Muscle layer of colon (tissue), 2 donors: ENCODE results near the gene USH2A.

ENCODE experiments used
- H3K27ac ChIP-seq: one replicate; pipeline ENCODE4 v1.7.0; 2013; ENCODE audit warnings: low read depth, mild to moderate bottlenecking, low read length, moderate library complexity
- H3K27me3 ChIP-seq, 2 donors: one replicate each; pipeline ENCODE4 v1.7.0; 2013; ENCODE audit warnings: low read length in 2 of 2, mild to moderate bottlenecking in 2 of 2; ENCODE audit not compliant: insufficient read depth in 2 of 2, control insufficient read depth in 1 of 2
- H3K36me3 ChIP-seq: one replicate; pipeline ENCODE4 v1.7.0; 2013; ENCODE audit warnings: mild to moderate bottlenecking, low read length; ENCODE audit not compliant: insufficient read depth
- H3K4me1 ChIP-seq: one replicate; pipeline ENCODE4 v1.7.0; 2013; ENCODE audit warnings: mild to moderate bottlenecking, low read length; ENCODE audit not compliant: insufficient read depth
- H3K4me3 ChIP-seq, 2 donors: one replicate each; pipeline ENCODE4 v1.7.0; 2013; ENCODE audit warnings: low read length in 2 of 2, low read depth in 1 of 2, mild to moderate bottlenecking in 1 of 2, moderate library complexity in 1 of 2
- H3K9ac ChIP-seq: one replicate; pipeline ENCODE4 v1.7.0; 2013; ENCODE audit warnings: low read length
- H3K9me3 ChIP-seq: one replicate; pipeline ENCODE4 v1.7.0; 2013; ENCODE audit warnings: mild to moderate bottlenecking, low read length
- donor health status: abdominal sarcoma.
- donor health status: Adenocarcinoma of cecum.

Gene USH2A

DNA sequence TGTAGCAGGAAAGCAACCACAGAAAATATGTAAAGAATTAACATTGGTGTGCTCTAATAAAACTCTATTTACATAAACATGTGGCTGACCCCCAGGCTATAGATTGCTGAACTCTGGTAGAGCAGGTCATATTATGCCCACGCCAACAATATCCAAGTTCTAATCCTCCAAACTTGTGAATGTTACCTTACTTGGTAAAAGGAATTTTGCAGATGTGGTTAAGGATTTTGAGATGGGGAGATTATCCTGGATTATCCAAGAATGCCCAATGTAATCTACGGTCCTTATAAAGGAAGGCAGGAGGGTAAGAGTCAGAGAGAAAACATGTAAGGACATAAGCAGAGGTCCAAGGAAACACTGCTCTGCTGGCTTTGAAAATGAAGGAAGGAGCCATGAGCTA is 201.0 kb downstream of the USH2A start:
- H3K4me3 ChIP-seq = no peak overlapping the region
- no peak overlapping the region for H3K9ac ChIP-seq
- H3K4me1 ChIP-seq = peaks cover 6% of the 10 kb centered on the region
- no peaks in the 10 kb centered on the region for H3K27me3 ChIP-seq
- no peaks in the 10 kb centered on the region for H3K9me3 ChIP-seq
- no peaks in the 10 kb centered on the region for H3K36me3 ChIP-seq
- no peak overlapping the region for H3K27ac ChIP-seq

DNA sequence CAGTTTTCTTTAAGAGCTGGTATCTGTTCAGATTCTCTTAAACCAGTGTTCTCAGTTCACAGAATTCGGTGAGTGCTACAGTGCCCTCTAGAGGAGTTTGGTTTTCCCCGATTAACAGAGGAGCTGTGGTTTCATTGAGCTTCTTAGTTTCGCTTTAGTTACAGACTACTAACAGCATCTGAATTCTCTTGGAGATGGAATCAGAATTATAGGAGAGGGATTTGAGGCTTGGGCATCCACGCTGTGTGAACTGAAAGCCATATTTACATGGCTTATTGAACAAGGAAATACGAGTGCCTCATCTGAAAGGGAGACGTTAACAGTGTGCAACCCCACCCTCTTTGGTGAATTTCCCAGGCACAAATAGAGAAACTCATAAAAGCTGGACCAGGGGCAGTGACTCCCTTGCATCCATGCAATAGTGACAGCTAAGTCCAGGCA is 202.0 kb downstream of the USH2A start:
- no peaks in the 10 kb centered on the region for H3K9me3 ChIP-seq
- peak overlapping the region; percentile 24 for H3K27ac ChIP-seq
- H3K36me3 ChIP-seq = no peaks in the 10 kb centered on the region
- peak overlapping the region; percentile 24 for H3K9ac ChIP-seq
- peaks cover 6% of the 10 kb centered on the region for H3K4me1 ChIP-seq
- peak overlapping the region; percentile 36 to 68 for H3K4me3 ChIP-seq
- no peaks in the 10 kb centered on the region for H3K27me3 ChIP-seq

DNA sequence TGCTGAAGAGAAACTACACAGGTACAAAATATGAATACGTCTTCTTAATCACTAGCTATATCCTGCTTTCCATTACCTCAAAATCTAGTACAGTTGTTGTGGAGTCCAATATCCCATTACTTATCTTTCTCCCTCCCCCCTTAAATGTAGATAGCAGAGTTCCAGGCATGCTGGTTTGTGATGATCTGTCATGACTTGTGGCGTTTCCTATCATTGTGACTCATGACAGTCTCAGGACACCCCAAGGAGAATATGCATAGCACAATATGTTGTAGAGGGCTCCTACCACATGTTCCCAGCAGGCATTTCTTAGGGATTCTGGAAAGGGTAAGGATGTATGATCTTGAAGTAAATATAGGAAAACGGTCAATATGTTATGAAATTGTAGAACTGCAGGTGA is 206.9 kb downstream of the USH2A start:
- Histone ChIP-seq H3K9me3 (no peaks in the 10 kb centered on the region), H3K9ac (no peak overlapping the region), H3K27me3 (no peaks in the 10 kb centered on the region), H3K4me1 (no peaks in the 10 kb centered on the region), H3K4me3 (no peak overlapping the region), H3K36me3 (no peaks in the 10 kb centered on the region), H3K27ac (no peak overlapping the region)

DNA sequence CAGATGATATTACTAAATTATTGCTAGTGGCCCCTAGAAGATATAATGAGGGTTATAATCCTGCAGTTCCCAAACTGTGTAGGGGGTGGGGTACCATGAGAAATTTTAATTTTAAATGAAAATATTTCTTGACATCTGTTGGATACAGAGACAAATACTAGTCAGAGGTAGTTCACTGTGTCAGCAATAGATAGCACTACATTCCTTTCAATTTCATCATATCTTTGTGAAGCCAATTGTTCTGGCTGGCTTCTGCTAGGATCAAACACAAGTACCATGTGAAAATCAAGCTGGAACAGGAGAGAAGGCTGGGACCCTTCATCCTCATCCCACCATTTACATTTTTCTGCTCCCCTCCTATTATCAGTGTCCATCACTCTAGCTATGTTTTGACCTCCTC is 208.1 kb downstream of the USH2A start:
- Histone ChIP-seq H3K36me3 (no peaks in the 10 kb centered on the region), H3K9ac (no peak overlapping the region), H3K4me3 (no peak overlapping the region), H3K9me3 (no peaks in the 10 kb centered on the region), H3K27ac (no peak overlapping the region), H3K4me1 (no peaks in the 10 kb centered on the region), H3K27me3 (no peaks in the 10 kb centered on the region)

DNA sequence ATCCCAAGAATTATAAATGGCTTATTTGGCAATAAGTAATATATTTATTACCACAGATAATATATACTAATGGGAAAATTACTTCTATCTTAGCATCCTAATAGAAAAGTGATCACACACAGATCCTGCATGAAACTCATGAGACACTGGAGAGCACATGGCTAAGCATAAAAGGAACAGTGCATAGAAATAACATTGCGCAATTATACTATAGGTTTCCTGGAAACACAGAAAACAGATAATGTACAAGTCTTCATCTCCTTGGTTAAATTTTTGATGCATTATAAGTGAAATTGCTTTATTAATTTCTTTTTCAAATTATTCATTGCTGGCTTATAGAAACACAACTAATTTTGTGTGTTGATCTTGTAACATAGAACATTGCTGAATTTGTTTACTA is 210.4 kb downstream of the USH2A start:
- H3K4me1 ChIP-seq = no peaks in the 10 kb centered on the region
- H3K36me3 ChIP-seq = no peaks in the 10 kb centered on the region
- no peaks in the 10 kb centered on the region for H3K9me3 ChIP-seq
- no peak overlapping the region for H3K4me3 ChIP-seq
- no peak overlapping the region for H3K27ac ChIP-seq
- no peaks in the 10 kb centered on the region for H3K27me3 ChIP-seq
- H3K9ac ChIP-seq = no peak overlapping the region

DNA sequence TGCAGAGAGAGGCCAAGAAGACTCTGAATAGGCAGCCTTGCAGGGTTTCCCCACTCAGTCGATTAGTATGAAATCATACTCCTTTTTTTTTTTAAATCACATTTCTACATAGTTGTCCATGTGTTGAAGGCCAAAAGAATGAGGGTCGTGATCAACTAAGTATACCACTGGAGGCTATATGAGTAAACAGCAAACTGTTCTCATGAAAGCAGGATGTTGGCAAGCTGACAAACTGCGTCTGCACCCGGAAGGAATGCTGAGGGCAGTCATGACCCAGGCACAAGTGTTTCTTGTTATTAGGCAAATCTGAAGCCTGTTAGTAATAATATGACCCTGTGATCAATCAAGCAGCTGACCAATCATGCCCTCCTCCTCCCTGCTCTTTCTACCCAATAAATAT is 213.2 kb downstream of the USH2A start:
- H3K27me3 ChIP-seq = no peaks in the 10 kb centered on the region
- H3K4me3 ChIP-seq = no peak overlapping the region
- H3K36me3 ChIP-seq = no peaks in the 10 kb centered on the region
- no peaks in the 10 kb centered on the region for H3K9me3 ChIP-seq
- H3K9ac ChIP-seq = no peak overlapping the region
- H3K27ac ChIP-seq = no peak overlapping the region
- H3K4me1 ChIP-seq = no peaks in the 10 kb centered on the region

DNA sequence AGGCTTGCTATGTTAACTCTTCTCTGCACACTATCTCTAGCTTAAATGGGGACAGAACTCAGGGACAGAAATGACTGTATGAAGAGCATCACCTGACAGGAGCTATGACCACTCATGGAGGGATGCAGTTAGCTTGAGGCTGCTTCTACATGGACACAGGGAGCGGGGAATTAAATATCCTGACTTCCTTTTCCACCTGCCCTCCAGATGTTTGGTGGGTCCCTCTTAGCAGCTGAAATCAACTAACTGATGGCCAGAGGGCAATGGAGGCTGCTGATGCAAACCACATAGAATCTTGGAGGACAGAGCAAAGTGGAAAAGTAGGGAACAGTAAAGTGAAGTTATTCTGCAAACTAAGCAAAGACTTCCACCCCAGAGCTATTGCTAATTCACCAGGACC is 214.1 kb downstream of the USH2A start:
- Histone ChIP-seq H3K9me3 (no peaks in the 10 kb centered on the region), H3K27me3 (no peaks in the 10 kb centered on the region), H3K27ac (no peak overlapping the region), H3K9ac (no peak overlapping the region), H3K4me3 (no peak overlapping the region), H3K4me1 (no peaks in the 10 kb centered on the region), H3K36me3 (no peaks in the 10 kb centered on the region)

DNA sequence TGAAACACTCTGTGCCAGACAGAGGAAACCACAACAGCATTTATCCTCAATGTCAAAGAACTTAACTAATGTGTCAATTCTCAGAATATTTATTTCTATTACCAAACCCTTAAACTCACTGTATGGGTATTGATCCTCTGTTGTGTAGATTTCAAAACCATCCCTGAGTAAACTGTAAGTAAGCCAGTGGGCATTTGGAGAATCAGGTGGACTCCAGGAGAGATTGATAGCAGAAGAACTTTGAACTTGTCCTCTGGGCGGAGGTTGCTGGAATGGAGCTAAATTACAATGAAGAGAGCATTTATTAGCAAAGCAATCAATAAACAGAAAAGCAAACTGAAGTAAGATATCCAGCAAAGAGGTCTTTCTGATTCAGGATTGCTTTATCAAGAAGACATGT is 216.1 kb downstream of the USH2A start:
- Histone ChIP-seq H3K4me1 (no peaks in the 10 kb centered on the region), H3K9ac (no peak overlapping the region), H3K9me3 (no peaks in the 10 kb centered on the region), H3K4me3 (no peak overlapping the region), H3K27me3 (no peaks in the 10 kb centered on the region), H3K36me3 (no peaks in the 10 kb centered on the region), H3K27ac (no peak overlapping the region)

DNA sequence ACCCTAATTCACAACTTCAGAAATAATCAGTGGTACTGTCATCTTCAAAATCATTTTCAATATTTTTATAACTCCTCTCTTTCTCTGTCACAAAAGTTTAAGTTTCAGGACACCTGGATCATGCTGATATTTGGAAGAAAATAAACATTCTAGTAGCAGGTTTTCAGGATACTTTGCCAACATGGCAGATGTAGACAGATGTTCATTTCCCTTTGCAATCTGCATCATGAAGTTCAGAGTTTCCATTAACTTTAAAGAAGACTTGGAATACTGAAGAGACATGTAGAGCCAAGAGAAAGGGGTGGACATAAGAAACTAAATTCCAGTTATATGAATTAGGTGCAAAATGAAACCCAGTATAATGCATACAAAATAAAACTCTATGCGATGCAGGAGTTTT is 218.1 kb downstream of the USH2A start:
- Histone ChIP-seq H3K27ac (no peak overlapping the region), H3K9me3 (no peaks in the 10 kb centered on the region), H3K4me3 (no peak overlapping the region), H3K27me3 (no peaks in the 10 kb centered on the region), H3K9ac (no peak overlapping the region), H3K4me1 (no peaks in the 10 kb centered on the region), H3K36me3 (no peaks in the 10 kb centered on the region)

DNA sequence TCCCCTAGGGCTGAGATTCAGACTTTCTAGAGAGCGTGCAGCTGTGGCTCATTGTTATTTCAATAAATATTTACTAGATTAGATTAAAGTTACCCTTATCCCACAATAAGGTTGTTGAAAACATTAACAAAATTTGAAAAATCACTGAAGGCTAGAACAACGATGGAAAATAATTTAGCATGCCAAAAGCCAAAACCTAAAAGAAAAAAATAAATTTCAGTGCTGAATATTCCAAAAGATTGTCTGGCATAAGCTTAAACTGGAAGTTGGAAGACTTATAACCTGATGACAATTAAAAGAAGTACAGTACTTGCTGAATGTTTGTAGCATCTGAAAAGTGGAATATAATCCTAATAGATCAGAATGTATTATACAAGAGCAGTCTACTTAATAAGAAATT is 221.3 kb downstream of the USH2A start:
- no peak overlapping the region for H3K27ac ChIP-seq
- H3K27me3 ChIP-seq = no peaks in the 10 kb centered on the region
- no peaks in the 10 kb centered on the region for H3K36me3 ChIP-seq
- no peak overlapping the region for H3K9ac ChIP-seq
- H3K4me1 ChIP-seq = no peaks in the 10 kb centered on the region
- no peaks in the 10 kb centered on the region for H3K9me3 ChIP-seq
- no peak overlapping the region for H3K4me3 ChIP-seq

DNA sequence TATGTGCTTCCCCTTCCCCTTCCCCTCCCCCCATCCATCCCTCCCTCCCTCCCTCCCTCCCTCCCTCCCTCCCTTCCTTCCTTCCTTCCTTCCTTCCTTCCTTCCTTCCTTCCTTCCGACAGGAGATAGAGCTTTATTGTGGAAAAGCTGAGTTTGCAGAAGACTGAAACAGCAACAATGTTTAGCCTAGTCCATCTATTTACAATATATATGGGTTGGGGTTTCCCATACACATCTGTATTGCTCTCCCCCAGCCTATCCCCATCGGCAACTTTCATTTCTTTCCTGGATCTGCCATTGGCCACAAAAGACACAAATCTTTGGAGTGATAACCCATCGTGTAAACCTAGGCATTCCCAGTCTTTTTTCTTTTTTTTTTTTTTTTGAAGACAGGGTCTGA is 222.3 kb downstream of the USH2A start:
- no peak overlapping the region for H3K4me3 ChIP-seq
- H3K27me3 ChIP-seq = no peaks in the 10 kb centered on the region
- no peaks in the 10 kb centered on the region for H3K4me1 ChIP-seq
- no peak overlapping the region for H3K9ac ChIP-seq
- H3K36me3 ChIP-seq = no peaks in the 10 kb centered on the region
- no peak overlapping the region for H3K27ac ChIP-seq
- H3K9me3 ChIP-seq = no peaks in the 10 kb centered on the region

DNA sequence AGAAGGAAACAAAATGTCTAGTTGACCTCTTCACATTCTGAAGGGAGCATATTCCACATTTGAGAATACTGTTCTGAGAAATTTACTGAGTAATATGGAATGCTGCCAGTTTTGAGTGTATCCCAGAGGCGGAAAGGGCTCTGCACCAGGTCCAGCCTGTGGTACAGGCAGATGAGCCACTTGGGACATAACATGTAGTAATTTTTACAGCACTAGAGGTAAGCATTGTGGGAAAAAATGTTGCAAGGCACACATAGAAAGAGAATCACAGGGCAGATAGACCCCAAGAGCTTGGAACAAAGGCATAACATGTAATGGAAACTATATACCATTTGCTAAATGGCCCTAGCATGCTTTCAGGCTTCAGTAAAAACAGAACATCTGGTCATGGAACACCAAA is 228.5 kb downstream of the USH2A start:
- H3K9me3 ChIP-seq = no peaks in the 10 kb centered on the region
- no peak overlapping the region for H3K9ac ChIP-seq
- no peaks in the 10 kb centered on the region for H3K4me1 ChIP-seq

More for the DNA sequence above, 228.5 kb downstream of the USH2A start:
- Histone ChIP-seq H3K27ac (no peak overlapping the region), H3K4me3 (no peak overlapping the region), H3K27me3 (no peaks in the 10 kb centered on the region), H3K36me3 (no peaks in the 10 kb centered on the region)
